Stimulated activated CD4-positive, alpha-beta T cell treated with anti-CD3 and anti-CD28 coated beads, Interleukin-2, amount 100 ng/mL, for 48 hours (primary cell): Measurements from ENCODE around the gene FAM174A.

Source experiments
- DNase-seq, 2 donors: peaks; one replicate each; pipeline ENCODE4 v3.0.0-alpha.2; 2020

Gene FAM174A

DNA sequence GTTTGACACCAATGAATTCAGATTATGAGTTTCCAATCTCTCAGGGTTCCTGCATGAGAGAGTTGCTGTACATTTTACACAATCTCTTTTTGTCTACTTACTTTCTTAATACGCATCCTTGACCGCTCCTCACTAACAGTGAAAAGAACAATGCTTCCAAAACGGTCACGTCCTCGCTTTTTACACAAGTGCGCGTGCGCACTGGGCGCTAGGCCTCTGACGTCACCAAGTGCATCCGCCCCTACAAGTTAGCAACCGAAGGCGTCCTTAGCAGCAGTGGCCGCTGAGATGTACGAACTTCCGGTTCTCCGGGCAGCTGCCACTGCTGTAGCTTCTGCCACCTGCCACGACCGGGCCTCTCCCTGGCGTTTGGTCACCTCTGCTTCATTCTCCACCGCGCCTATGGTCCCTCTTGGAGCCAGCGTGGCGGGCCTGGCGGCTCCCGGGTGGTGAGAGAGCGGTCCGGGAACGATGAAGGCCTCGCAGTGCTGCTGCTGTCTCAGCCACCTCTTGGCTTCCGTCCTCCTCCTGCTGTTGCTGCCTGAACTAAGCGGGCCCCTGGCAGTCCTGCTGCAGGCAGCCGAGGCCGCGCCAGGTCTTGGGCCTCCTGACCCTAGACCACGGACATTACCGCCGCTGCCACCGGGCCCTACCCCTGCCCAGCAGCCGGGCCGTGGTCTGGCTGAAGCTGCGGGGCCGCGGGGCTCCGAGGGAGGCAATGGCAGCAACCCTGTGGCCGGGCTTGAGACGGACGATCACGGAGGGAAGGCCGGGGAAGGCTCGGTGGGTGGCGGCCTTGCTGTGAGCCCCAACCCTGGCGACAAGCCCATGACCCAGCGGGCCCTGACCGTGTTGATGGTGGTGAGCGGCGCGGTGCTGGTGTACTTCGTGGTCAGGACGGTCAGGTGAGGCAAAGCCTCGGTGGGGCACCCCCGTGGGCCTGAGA lies at the start of gene FAM174A:
TSS of gene FAM174A (plus strand) at position 315 of the 946 bp plus-strand sequence. CDS start at position 472, 157 bp downstream.
- DNase-seq, result peak; percentile 90 to 94

DNA sequence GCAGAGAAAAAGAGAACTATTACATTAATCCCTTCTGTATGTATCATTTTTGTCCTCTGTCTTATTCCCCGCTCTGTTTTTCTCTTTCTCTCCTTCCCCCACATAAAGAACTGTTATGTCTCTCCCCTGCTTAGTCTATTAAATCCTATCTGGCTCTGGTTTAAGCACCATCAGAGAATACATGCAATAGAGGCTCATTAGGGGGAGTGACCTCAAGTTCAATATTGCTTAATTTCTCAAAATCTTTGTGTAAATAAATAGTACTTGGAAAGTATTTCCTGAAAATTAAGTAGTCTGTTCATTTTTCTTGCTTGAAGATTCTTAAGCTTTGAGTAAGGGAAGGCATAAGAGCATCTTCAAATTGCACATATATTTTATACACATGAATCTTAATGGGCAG lies 41.2 kb upstream of the FAM174A start:
- no peak for DNase-seq

DNA sequence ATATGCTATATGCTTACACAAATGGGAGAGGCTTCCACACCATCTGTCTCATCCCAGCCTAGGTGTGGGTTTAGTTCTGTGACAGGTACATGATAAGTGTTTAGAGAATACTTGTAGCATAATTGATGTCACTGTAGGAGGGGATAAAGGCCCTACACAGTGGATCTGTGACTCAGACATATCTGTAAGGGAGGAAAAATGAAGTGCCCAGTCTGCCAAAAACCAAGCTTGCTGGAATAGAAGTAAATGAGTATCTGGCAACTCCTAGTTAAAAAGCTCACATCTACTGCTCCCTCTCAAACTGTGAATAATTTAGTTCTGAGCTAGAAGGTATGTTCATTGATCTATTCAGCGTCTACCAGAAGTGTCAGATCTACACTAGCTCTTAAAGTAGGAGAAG lies 38.9 kb upstream of the FAM174A start:
- no peak for DNase-seq

DNA sequence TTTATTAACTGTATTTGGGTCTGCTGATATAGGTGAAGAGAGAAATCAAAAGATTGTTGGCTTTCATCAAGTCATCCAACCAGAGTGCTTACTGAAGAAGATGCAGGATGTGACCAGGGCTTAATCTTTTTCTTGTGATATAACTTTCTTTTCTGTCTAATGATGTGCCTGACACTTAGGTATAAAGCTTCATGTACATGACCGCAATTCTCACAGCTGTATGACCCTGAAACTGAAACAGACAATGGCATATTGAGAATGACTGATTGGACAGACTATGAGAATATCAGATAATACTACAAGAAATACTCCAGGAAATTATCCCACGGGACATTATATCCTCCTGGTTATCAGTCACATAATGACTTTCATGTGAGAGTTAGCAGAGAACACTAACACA lies 32.5 kb upstream of the FAM174A start:
- no peak for DNase-seq

DNA sequence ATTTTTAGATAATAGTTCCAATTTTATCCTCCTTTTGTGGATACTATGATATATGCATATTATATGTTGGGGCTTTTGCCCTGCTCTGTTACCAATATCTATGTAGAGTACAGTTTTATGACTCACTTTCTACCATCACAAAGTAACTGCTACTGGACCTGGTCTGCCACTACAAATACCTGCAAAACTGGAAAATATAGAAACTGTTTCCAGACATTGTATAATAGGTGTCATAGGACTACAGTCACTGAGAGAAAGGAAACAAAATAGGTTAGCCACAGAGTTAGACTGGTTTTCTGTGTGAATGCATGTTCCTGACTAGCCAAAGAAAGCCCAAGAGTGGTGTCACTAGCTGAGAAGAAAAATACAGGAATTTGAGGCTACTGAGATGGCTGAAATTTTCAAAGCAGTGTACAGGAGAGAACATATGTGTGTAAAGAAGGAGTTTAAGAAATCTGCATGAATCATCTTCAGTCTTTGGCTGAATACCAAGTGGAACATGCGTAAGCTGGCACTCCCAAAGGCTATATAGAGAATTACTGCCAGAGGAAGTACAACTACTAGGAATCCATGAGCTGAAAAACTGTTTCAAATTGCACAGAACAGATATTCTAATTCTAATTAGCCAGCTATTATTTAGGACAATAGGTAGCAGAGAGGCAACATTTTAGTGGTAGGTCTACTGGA lies 29.0 kb upstream of the FAM174A start:
- DNase-seq, result no peak

DNA sequence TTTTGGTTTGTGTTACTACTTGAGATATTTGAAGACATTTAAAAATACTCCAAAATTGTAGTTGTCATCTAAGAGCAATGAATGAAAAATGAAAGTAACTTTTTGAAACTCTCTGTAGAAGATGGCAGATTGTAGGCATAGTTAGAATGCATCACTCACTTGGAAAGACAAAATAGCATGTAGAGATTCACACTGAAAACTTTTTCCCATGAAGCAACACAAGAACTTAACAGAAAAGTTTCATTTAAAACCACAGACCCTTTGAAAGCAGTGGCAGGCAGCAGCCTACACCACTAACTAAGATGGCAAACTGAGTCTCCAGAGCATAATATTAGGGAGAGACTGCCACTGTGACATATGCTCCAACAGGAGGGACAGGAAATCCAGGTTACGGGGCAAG lies 18.9 kb upstream of the FAM174A start:
- DNase-seq, result no peak

DNA sequence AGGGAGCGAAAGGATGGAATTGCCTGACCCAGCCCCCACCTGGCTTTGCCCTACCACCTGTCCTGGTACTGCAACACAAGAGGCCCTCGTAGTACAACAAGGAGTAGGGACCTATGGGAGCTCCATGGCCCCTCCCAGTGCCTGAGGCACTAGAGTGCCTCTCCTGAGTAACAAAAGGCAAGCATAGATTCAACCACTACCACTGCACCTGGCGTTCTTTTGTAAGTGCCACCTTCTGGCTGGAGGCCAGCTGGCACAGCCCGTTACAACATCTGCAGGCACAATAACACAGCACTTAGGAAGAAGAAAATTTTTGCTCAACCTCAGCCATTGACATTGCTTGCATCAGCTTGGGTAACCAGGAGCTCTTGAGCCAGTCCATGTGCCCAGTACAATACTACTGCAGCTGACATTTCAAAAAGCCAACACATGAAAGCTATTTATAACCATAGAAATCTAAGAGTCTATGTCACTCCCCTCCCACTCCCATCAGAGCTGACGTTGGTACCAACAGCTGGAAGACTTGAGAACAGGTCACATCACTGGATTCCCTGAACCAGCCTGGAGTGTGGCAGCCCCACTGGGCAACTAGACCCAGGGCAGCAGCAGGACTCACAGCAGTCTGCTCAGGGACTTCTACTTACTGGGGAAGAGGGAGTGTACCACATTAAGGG lies 17.7 kb upstream of the FAM174A start:
- no peak for DNase-seq

DNA sequence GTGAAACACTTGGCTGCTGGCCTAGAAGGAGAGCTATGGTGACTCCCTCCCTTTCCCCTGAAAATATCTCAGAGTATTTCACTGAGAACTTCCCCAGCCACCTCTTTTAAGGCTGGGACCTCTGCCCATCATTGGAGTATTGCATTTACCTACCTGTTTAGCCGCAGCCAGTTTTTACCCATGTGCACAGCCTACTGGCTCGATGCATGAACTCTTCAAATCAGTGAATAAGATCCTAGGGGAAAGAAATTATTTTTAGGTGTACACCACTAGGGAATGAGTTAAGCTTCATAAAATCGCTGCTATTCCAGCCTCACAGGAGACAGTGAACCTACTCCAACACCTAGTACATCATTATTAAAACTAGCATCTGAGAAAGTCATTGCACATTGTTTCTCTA lies 16.8 kb upstream of the FAM174A start:
- DNase-seq, result no peak

DNA sequence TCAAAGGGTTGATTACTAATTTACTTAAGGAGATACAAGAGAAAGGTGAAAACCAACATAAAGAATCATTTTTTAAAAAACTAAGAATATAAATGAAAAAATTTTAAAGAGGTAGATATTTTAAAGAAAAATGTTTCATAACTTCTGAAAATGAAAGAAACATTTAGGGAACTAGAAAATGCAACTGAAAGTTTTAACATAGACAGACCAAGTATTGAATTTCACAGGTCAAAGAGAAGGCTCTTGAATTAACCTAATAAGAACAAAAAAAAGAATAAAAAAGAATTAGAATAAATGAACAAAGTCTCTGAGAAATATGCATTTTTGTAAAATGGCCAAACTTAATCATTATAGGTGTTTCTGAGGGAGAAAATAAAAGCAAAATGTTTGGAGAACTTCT lies 16.1 kb upstream of the FAM174A start:
- DNase-seq, result no peak

DNA sequence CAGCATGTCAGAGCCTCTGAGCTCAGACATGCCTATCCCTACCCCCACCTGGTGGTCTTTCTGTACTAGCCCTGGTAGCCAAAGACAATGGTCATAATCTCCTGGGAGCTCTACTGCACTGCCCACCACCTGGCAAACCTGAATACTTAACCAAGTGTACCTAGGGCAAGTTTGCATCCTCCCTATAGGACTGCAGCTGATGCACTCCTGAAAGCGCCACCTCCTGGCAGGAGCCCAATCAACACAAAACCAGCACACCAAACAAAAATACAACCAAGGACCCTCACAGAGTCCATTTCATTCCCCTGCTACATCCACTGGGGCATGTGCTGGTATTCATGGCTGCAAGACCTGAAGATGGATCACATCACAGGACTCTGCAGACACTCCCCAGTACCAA lies 14.8 kb upstream of the FAM174A start:
- no peak for DNase-seq

DNA sequence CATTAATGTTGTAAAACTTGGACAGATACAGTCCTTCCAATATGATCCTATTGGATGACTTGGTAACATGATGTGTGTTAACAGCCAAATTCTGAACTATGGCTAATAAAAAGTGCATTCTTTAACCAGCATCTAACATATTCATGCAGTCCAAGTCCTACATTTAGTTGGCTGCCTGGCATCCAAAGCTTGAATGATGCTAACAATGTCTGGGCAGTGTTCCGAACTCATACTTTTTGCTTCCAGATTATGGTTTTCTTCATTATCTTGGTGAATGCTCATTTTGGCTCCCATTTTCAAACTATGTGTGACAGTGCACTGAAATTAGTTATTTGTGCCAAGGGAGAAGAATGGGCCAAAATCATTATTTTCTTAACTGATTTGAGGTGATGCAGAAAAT lies 2.8 kb downstream of the FAM174A start:
- no peak for DNase-seq

DNA sequence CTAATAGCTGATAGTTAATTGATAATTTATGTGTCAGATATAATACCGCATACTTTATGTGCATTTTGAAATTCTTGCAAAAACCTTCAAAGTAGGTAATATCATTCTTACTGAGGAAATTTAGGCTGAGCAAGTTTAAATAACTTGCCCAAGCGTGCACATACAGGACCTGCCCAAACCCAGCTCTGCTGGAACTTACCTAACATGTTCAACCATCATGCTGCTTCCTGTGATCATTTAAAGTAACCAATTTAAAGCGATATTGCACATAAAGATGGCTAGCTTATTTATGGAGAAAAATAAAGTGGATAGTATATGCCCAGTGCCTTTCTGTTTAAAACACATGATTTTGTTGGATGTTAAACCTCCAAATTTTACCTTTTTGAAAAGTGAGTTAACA lies 4.3 kb downstream of the FAM174A start:
- no peak for DNase-seq

DNA sequence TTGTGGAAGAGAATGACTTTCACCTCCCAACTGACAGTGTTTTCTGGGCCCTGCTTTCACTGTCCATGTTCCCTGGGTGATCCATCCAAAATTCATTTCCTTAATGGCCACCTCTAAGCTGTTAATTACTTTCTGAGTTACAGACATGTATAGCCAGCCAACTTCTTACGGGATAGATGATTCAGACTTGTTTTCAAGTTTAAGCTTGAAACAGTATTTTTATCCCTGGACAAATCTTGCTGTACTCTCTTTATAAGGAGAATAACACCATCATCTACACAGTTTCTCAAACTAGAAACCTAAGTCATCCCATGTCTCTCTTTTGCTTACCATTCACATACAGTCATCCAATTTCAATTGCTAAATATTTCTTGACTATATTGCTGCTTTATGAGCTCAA lies 6.9 kb downstream of the FAM174A start:
- no peak for DNase-seq

DNA sequence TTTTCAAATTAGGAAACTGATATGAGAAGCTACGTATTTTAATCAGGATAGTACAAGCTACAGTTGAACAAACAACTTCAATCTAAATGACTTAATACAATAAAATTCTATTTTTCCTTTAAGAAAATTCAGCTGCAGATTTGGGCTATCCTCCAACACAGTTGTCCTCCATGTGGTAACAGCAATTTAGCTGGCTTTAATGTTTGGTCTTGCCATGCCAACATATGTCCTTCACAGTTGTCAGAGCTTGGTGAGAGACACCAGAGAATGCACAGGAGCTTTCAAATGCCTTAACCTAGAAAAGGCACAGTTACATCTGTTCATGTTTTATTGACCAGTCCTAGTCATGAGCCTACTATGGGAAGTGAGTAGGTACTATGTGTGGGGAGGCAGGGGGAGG lies 10.8 kb downstream of the FAM174A start:
- no peak for DNase-seq

DNA sequence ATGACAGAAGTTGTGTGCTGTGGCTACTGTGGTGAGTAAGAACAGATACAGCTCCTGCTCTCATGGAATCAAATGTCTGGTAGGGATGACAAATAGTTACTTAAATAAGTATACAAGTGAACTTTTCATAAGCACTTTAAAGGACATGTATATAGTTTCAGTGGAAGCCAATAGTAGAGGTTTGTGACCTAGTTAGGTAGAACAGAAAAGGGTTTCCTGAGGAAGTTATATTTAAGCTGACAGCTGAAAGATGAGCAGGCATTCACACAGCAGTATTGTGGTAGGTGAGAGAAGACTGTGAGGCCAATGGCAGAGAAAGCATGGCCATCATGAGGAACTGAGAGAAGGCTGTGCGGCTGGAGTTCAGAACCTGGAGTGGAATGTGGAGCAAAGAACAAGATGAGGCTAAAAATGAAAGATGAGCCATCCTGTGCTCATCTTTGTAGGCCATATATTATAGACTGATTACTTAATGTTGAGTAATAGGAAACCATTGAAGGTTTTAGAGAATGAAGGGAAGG lies 15.4 kb downstream of the FAM174A start:
- no peak for DNase-seq

DNA sequence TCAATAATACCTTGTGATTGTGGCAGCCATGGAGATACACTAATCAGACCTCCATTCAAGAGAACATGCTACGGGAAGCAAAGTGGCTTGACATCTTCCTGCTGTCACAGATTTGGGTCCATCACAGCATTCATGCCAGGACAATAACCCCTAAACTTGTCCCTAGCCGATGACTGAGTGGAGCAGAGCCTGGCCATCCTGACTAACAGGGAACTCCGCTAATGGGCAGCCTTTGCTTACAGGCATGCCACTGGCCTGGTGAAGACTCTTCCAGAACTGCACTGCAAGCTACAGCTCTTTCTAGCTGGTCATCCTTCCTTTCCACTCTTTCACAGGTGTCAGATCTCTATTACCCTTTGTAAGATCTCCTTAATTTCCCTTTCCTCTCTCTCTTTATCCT lies 16.0 kb downstream of the FAM174A start:
- DNase-seq, result no peak

DNA sequence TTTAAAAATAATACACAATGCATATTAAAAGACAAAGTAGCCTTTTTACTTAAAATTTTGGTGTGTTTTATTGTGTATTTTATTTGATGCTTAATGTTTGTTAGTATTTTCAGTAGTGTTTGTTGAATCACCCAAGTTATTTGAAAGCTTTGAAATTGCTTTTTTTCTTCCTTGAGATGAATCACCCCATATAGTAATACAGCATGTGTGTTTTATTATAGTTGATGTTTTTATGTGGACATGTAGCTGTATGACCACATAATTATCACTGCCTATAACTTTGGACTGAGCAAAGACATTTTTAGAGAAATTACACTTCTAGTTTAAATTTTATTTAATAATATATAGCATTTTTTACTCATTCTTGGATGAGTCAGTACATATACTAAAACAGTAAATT lies 18.0 kb downstream of the FAM174A start:
- no peak for DNase-seq

DNA sequence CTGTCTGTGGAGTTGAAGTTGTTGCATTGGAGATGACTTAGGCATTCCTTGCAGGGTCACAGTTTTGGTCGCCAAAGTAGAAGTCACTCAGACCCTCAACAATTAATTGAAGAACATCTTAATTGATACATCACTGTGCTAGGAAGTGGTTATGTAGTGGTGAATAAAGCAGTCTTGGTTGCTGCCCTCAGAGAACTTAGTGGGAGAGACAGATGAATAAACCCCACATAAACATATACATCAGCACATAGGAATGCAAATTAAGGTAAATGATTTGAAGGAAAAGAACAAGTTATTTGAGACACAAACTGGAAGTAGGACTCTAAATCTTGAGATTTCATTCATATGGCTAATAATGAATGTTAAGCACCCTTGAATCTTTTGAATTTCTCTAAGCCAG lies 25.7 kb downstream of the FAM174A start:
- no peak for DNase-seq

DNA sequence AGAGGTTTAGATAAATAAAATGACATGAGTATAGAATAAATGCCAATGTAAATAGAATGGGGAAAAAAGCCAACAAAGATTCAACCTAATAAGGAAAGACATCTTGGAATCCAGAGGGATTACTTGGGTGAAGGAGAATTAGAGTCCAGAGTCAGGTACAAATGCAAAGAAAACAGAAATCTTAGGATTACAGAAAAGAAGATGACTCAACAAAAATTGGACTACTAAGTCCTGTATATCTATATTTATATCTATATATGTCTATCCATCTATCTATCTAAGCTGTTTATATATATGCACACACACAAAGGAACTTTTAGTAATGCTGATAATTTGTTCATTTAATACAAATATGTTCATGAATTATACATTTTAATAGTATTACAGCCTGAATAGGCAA lies 27.6 kb downstream of the FAM174A start:
- DNase-seq, result no peak

DNA sequence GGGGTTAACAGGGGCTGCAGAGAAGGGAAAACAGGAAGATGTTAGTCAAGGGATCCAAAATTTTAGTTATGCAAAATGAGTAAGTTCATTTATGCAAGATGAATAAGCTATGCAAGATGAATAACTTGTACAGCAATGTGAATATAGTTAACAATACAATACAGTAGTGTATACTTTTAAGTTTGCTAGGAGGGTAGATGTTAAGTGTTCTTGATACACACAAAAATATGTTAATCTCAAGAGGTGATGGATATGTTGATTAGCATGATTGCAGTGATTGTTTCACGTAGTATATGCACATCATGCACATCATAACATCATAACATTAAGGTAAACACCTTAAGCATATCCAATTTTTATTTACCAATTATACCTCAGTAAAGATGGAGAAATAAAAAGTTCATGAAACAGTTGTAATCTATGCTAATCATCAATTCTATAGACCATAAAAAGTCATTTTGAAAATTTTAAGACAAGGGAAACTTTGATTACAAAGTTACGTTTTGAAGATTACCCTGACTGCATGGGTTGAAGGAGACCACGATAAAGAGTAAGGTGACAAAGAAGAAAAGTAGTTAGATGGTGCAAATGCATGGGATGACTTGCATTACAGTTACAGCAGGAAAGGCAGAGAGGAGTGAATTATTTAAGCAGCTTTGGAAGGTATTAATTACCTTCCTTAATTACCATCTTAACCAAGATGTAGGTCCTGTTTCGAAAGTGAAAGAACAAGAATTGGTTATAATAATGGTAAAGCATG lies 31.4 kb downstream of the FAM174A start:
- no peak for DNase-seq

DNA sequence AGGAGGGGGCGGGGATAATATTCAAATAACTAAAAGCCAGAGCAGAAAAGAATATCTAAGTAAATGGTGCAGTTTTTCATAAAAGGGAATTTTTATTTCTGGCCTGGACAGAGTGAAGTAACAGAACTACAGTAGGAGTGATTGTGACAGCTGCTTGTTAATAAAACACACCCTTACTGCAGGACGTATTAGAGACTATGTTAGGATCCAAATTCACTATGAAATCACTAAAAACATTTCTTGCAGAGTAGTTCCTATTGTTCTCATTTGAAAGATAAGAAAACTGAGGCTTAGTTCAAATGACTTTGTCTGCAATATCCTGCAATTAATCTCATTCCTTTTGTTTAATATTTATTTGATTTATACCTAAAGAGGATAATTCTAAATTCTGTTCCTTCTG lies 39.5 kb downstream of the FAM174A start:
- DNase-seq, result no peak

DNA sequence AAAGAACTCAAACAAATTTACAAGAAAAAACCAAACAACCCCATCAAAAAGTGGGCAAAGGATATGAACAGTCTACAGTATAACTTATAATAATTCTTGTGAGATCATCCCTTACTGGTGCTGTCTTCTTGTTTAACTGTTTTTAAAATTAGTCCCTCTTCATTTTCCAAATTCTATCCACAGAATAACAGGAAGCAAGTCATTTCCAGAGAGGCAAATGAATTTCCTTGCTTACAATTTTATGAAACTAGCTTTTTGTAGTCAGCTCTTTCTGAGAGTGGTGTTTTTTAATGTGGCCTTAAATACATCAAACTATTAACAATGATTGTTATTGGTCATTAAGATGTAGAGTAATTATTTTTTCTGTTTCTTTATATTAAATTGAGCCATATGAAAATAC lies 40.6 kb downstream of the FAM174A start:
- DNase-seq, result no peak
